Measurements from ENCODE around the gene PARN.

The PARN gene

GRCh38 chr16:14495213-14496046, 134.6 kb downstream of the PARN start:
- no peak for DNase-seq

GRCh38 chr16:14494396-14494966, 135.6 kb downstream of the PARN start:
- DNase-seq, result no peak

- DNase-seq, result no peak
Observed at GRCh38 chr16:14493791-14494190, 136.3 kb downstream of the PARN start.

GRCh38 chr16:14492614-14493013, 137.4 kb downstream of the PARN start:
- no peak for DNase-seq

- no peak for DNase-seq
Observed at GRCh38 chr16:14491861-14492529, 138.1 kb downstream of the PARN start.

GRCh38 chr16:14490235-14490634, 139.8 kb downstream of the PARN start:
- DNase-seq, result no peak

- DNase-seq, result no peak
Observed at GRCh38 chr16:14489460-14489859, 140.6 kb downstream of the PARN start.

GRCh38 chr16:14487579-14487978, 142.5 kb downstream of the PARN start:
- no peak for DNase-seq

- DNase-seq, result no peak
Observed at GRCh38 chr16:14486520-14487303, 143.3 kb downstream of the PARN start.

- no peak for DNase-seq
Observed at GRCh38 chr16:14485811-14486519, 144.1 kb downstream of the PARN start.

GRCh38 chr16:14485121-14485551, 144.9 kb downstream of the PARN start:
- DNase-seq, result no peak

GRCh38 chr16:14483819-14484385, 146.2 kb downstream of the PARN start:
- no peak for DNase-seq

- DNase-seq, result no peak
Observed at GRCh38 chr16:14476183-14476582, 153.9 kb downstream of the PARN start.

- DNase-seq, result no peak
Observed at GRCh38 chr16:14475370-14476139, 154.5 kb downstream of the PARN start.

- DNase-seq, result no peak
Observed at GRCh38 chr16:14473488-14473887, 156.6 kb downstream of the PARN start.

- no peak for DNase-seq
Observed at GRCh38 chr16:14472357-14472756, 157.7 kb downstream of the PARN start.

GRCh38 chr16:14470788-14471187, 159.3 kb downstream of the PARN start:
- no peak for DNase-seq

GRCh38 chr16:14465799-14466198, 164.3 kb downstream of the PARN start:
- no peak for DNase-seq

- DNase-seq, result no peak
Observed at GRCh38 chr16:14464796-14465195, 165.3 kb downstream of the PARN start.

- no peak for DNase-seq
Observed at GRCh38 chr16:14464192-14464591, 165.9 kb downstream of the PARN start.

- no peak for DNase-seq
Observed at GRCh38 chr16:14462811-14463210, 167.2 kb downstream of the PARN start.
